ENCODE data around the gene GPRIN1. TPM values are rescaled to one million over a fixed set of nuclear protein-coding genes. Genes with fewer than 3 reads are reported as not detected.

The GPRIN1 gene
- total RNA-seq, 1 experiment from 2014 or later: 1.9 TPM

- Histone ChIP-seq H3K4me1 (ENCODE audit: low read length) (peaks cover 19% of the 10 kb centered on the region), H3K4me3 (ENCODE audit: low read length) (peak overlapping the region; percentile 73), H3K27ac (ENCODE audit: low read length) (no peak overlapping the region; the same call in 1 of the 2 replicates), H3K79me2 (ENCODE audit: low read length) (no peaks in the 10 kb centered on the region), H4K20me1 (ENCODE audit: insufficient read depth, low read depth, low read length) (no peaks in the 10 kb centered on the region; the same call in 1 of the 2 replicates), H3K27me3 (ENCODE audit: low read length) (no peaks in the 10 kb centered on the region), H3K36me3 (ENCODE audit: insufficient read depth, low read length) (no peaks in the 10 kb centered on the region), H3K4me2 (ENCODE audit: low read depth, low read length, poor library complexity, severe bottlenecking) (peak overlapping the region; percentile 88), H3K9ac (ENCODE audit: low read length) (peak overlapping the region; percentile 85), H2AFZ (ENCODE audit: low read length) (peak overlapping the region; percentile 94; the same call in 1 of the 2 replicates), H3K9me3 (ENCODE audit: low read length) (no peaks in the 10 kb centered on the region), H3K9me2 (replicated peaks; ENCODE audit: insufficient read depth, low read length) (no peaks in the 10 kb centered on the region)
- no peak for DNase-seq
Measured at GRCh38 chr5:176646049-176646706, 36.2 kb upstream of the GPRIN1 start.

GRCh38 chr5:176644878-176645670, 35.1 kb upstream of the GPRIN1 start:
- DNase-seq: no peak
- Histone ChIP-seq H3K4me1 (ENCODE audit: low read length) (peaks cover 19% of the 10 kb centered on the region), H3K9me2 (replicated peaks; ENCODE audit: insufficient read depth, low read length) (no peaks in the 10 kb centered on the region), H3K27me3 (ENCODE audit: low read length) (no peaks in the 10 kb centered on the region), H3K9ac (ENCODE audit: low read length) (no peak overlapping the region), H3K79me2 (ENCODE audit: low read length) (no peaks in the 10 kb centered on the region), H2AFZ (ENCODE audit: low read length) (no peak overlapping the region), H3K4me2 (ENCODE audit: low read depth, low read length, poor library complexity, severe bottlenecking) (no peak overlapping the region), H3K4me3 (ENCODE audit: low read length) (no peak overlapping the region), H3K36me3 (ENCODE audit: insufficient read depth, low read length) (no peaks in the 10 kb centered on the region), H4K20me1 (ENCODE audit: insufficient read depth, low read depth, low read length) (no peaks in the 10 kb centered on the region), H3K9me3 (ENCODE audit: low read length) (no peaks in the 10 kb centered on the region), H3K27ac (ENCODE audit: low read length) (no peak overlapping the region)

GRCh38 chr5:176644294-176644693, 34.3 kb upstream of the GPRIN1 start:
- Histone ChIP-seq H3K9ac (ENCODE audit: low read length) (no peak overlapping the region), H3K79me2 (ENCODE audit: low read length) (no peaks in the 10 kb centered on the region), H3K4me3 (ENCODE audit: low read length) (no peak overlapping the region), H3K9me2 (replicated peaks; ENCODE audit: insufficient read depth, low read length) (no peaks in the 10 kb centered on the region), H2AFZ (ENCODE audit: low read length) (no peak overlapping the region), H4K20me1 (ENCODE audit: insufficient read depth, low read depth, low read length) (no peaks in the 10 kb centered on the region), H3K27me3 (ENCODE audit: low read length) (no peaks in the 10 kb centered on the region), H3K9me3 (ENCODE audit: low read length) (no peaks in the 10 kb centered on the region), H3K4me2 (ENCODE audit: low read depth, low read length, poor library complexity, severe bottlenecking) (no peak overlapping the region), H3K4me1 (ENCODE audit: low read length) (peaks cover 19% of the 10 kb centered on the region), H3K27ac (ENCODE audit: low read length) (no peak overlapping the region), H3K36me3 (ENCODE audit: insufficient read depth, low read length) (no peaks in the 10 kb centered on the region)
- no peak for DNase-seq

DNA sequence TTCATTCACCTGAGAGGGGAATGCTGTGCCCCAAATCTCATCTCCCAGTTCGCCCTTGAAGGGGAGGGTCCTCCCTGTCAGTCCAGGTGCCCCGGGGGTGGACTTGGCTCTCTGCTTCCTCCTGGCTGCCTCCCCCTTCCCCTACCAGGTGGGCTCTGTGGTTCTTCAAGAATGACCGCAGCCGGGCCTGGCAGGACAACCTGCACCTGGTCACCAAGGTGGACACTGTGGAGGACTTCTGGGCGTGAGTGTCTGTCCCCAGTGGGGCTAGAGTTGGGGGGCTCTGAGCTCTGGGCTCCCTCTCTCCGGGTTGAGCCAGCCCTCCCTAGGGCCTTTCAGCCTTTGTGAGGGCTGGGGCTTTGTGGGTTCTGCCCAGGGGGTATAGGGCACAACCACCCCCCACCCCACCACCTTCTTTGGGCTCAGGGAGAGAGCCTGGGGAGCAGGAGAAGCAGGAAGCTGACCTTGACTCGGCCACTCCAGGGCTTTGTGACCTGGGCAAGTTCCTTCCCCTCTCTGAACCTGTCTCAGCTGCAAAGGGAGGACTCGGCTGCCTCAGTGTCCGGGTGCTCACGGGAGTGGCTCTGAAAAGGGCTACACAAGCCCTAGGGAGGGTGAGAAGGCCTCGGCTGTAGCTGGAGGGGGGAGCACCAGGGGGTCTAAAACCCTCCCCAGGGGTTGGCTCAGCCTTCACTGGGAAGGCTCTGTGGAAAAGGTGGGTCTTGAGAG, 33.7 kb upstream of the GPRIN1 start:
- no peaks in the 10 kb centered on the region for H4K20me1 ChIP-seq (ENCODE audit: insufficient read depth, low read depth, low read length)
- no peak overlapping the region for H3K9ac ChIP-seq (ENCODE audit: low read length)

DNA sequence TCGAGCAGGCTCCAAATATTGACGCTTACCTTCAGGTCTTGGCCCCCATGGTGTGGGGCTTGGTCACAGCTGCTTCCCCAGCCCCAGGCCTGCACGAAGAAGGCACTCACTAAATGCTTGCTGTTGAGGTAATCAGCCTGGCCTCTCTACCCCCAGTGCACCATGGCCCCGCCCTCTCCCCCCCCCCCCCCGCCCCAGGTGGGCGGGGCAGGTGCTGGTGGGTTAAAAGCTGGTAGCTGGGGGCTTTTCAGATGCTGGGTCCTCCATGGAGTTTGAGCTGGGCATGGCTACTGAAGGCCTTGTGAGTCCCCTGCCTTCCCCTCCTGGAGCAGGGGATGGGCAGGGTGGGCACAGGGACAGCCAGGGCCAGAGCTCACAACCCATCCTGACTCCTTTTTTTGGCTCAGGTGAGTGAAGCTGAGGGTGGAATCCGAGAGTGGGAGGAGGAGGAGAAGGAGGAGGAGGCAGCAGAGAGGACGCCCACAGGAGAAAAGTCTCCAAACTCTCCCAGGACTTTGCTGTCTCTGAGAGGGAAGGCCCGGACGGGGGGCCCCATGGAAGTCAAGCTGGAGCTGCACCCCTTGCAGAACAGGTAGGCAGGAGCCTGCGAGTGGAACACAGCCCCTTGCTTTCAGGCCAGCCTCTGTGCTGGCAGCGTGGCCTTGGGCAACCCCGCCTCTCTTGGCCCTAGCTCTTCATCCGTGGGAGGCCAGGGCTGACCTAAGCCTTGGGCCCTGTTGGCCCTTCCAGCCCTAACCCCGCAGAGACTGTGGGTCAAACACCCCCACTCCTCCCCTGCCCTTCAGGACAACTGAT, 32.9 kb upstream of the GPRIN1 start:
- no peak for DNase-seq

More for the DNA sequence above, 33.7 kb upstream of the GPRIN1 start:
- no peaks in the 10 kb centered on the region for H3K27me3 ChIP-seq (ENCODE audit: low read length)
- no peak overlapping the region for H3K4me3 ChIP-seq (ENCODE audit: low read length)
- H3K9me3 ChIP-seq (ENCODE audit: low read length): no peaks in the 10 kb centered on the region
- no peak overlapping the region for H2AFZ ChIP-seq (ENCODE audit: low read length)
- DNase-seq: no peak
- H3K27ac ChIP-seq (ENCODE audit: low read length): no peak overlapping the region
- no peak overlapping the region for H3K4me2 ChIP-seq (ENCODE audit: low read depth, low read length, poor library complexity, severe bottlenecking)
- no peaks in the 10 kb centered on the region for H3K79me2 ChIP-seq (ENCODE audit: low read length)
- peaks cover 19% of the 10 kb centered on the region for H3K4me1 ChIP-seq (ENCODE audit: low read length)
- no peaks in the 10 kb centered on the region for H3K9me2 ChIP-seq (replicated peaks; ENCODE audit: insufficient read depth, low read length)
- no peaks in the 10 kb centered on the region for H3K36me3 ChIP-seq (ENCODE audit: insufficient read depth, low read length)

GRCh38 chr5:176640616-176641015, 30.7 kb upstream of the GPRIN1 start:
- H2AFZ ChIP-seq (ENCODE audit: low read length): no peak overlapping the region
- H3K9me3 ChIP-seq (ENCODE audit: low read length): no peaks in the 10 kb centered on the region
- no peaks in the 10 kb centered on the region for H3K9me2 ChIP-seq (replicated peaks; ENCODE audit: insufficient read depth, low read length)
- H3K36me3 ChIP-seq (ENCODE audit: insufficient read depth, low read length): no peaks in the 10 kb centered on the region
- no peaks in the 10 kb centered on the region for H3K79me2 ChIP-seq (ENCODE audit: low read length)
- no peak overlapping the region for H3K4me2 ChIP-seq (ENCODE audit: low read depth, low read length, poor library complexity, severe bottlenecking)
- H3K27me3 ChIP-seq (ENCODE audit: low read length): no peaks in the 10 kb centered on the region
- no peak for DNase-seq
- H3K4me1 ChIP-seq (ENCODE audit: low read length): no peaks in the 10 kb centered on the region
- no peak overlapping the region for H3K4me3 ChIP-seq (ENCODE audit: low read length)
- H3K27ac ChIP-seq (ENCODE audit: low read length): no peak overlapping the region
- H4K20me1 ChIP-seq (ENCODE audit: insufficient read depth, low read depth, low read length): no peaks in the 10 kb centered on the region
- no peak overlapping the region for H3K9ac ChIP-seq (ENCODE audit: low read length)

More for the DNA sequence above, 32.9 kb upstream of the GPRIN1 start:
- H3K4me1 ChIP-seq (ENCODE audit: low read length): peaks cover 12% of the 10 kb centered on the region
- H3K9me2 ChIP-seq (replicated peaks; ENCODE audit: insufficient read depth, low read length): no peaks in the 10 kb centered on the region
- no peak overlapping the region for H3K27ac ChIP-seq (ENCODE audit: low read length)
- no peak overlapping the region for H3K4me2 ChIP-seq (ENCODE audit: low read depth, low read length, poor library complexity, severe bottlenecking)
- H4K20me1 ChIP-seq (ENCODE audit: insufficient read depth, low read depth, low read length): no peaks in the 10 kb centered on the region
- no peak overlapping the region for H3K4me3 ChIP-seq (ENCODE audit: low read length)
- no peak overlapping the region for H2AFZ ChIP-seq (ENCODE audit: low read length)
- no peaks in the 10 kb centered on the region for H3K9me3 ChIP-seq (ENCODE audit: low read length)
- no peaks in the 10 kb centered on the region for H3K79me2 ChIP-seq (ENCODE audit: low read length)
- H3K27me3 ChIP-seq (ENCODE audit: low read length): no peaks in the 10 kb centered on the region
- no peaks in the 10 kb centered on the region for H3K36me3 ChIP-seq (ENCODE audit: insufficient read depth, low read length)
- H3K9ac ChIP-seq (ENCODE audit: low read length): no peak overlapping the region

- H3K36me3 ChIP-seq (ENCODE audit: insufficient read depth, low read length): no peaks in the 10 kb centered on the region
- no peaks in the 10 kb centered on the region for H3K4me1 ChIP-seq (ENCODE audit: low read length)
- H3K27me3 ChIP-seq (ENCODE audit: low read length): no peaks in the 10 kb centered on the region
- H3K79me2 ChIP-seq (ENCODE audit: low read length): no peaks in the 10 kb centered on the region
- no peak overlapping the region for H3K4me2 ChIP-seq (ENCODE audit: low read depth, low read length, poor library complexity, severe bottlenecking)
- no peak overlapping the region for H2AFZ ChIP-seq (ENCODE audit: low read length)
- H3K27ac ChIP-seq (ENCODE audit: low read length): no peak overlapping the region
- H3K9me2 ChIP-seq (replicated peaks; ENCODE audit: insufficient read depth, low read length): no peaks in the 10 kb centered on the region
- no peak overlapping the region for H3K9ac ChIP-seq (ENCODE audit: low read length)
- no peak for DNase-seq
- H3K4me3 ChIP-seq (ENCODE audit: low read length): no peak overlapping the region
- no peaks in the 10 kb centered on the region for H3K9me3 ChIP-seq (ENCODE audit: low read length)
- H4K20me1 ChIP-seq (ENCODE audit: insufficient read depth, low read depth, low read length): no peaks in the 10 kb centered on the region
Measured at GRCh38 chr5:176639981-176640380, 30.0 kb upstream of the GPRIN1 start.
